HepG2 (cell line): ENCODE results near the gene PSD4. TPM values are rescaled to one million over a fixed set of nuclear protein-coding genes. Genes with fewer than 3 reads are reported as not detected.

Experiments
- ATAC-seq: fragments of 200-7000 bp; cut with Tn5 transposase; 3 replicates; pipeline ENCODE4 v1.9.1; 2020; ENCODE audit warnings: mild to moderate bottlenecking, moderate library complexity
- BruUV-seq: library from RNA; stranded (reverse); fragments of 400-500 nt; replicated peaks from 2 replicates; lab custom pipeline; 2021; lab: Mats Ljungman, UMichigan
- CTCF ChIA-PET: fragments of 300-600 bp; formaldehyde crosslinking; extraction: SDS; loops from one replicate; lab custom pipeline; 2021; ENCODE audit warnings: low total read pairs, inconsistent platforms, low intra/inter-chr PET ratio; lab: Yijun Ruan, JAX
- POLR2A ChIA-PET: fragments of 350-600 bp; sonication (Branson Sonifier 250); formaldehyde crosslinking; loops from one replicate; lab custom pipeline; 2020; ENCODE audit warnings: antibody characterized with exemption, inconsistent platforms; lab: Yijun Ruan, JAX
- DNase-seq: peaks from one replicate; pipeline ENCODE4 v3.0.0-alpha.2; 2015; ENCODE audit warnings: low spot score
- FAIRE-seq: peaks from 3 replicates; lab custom pipeline; 2011; peaks lifted over from hg19 to GRCh38; lab: Jason Lieb, UNC
- H2AFZ ChIP-seq: one replicate; pipeline ENCODE4 v1.6.1; 2011; ENCODE audit warnings: low read length, inconsistent platforms
- H3K27ac ChIP-seq: fragments of 300-600 bp; 3 replicates; pipeline ENCODE4 v1.8.0; 2011; ENCODE audit warnings: mixed run types, mild to moderate bottlenecking, mixed read lengths, low read length, inconsistent platforms; ENCODE audit not compliant: insufficient read depth; ENCODE audit errors: extremely low read length
- H3K27me3 ChIP-seq, 2 experiments: fragments of 200-600 bp in 1 of 2; 2 replicates in 1 of 2; 3 replicates in 1 of 2; pipeline versions ENCODE4 v1.6.0 to v1.8.0; 2011; ENCODE audit warnings: low read length in 2 of 2, mild to moderate bottlenecking in 2 of 2, moderate library complexity in 2 of 2, inconsistent platforms in 1 of 2; ENCODE audit not compliant: insufficient read depth in 2 of 2, control insufficient read depth in 1 of 2
- H3K36me3 ChIP-seq, 2 experiments: fragments of 200-600 bp in 1 of 2; replicated peaks in 1 of 2; 2 replicates in 1 of 2; 3 replicates in 1 of 2; pipeline versions ENCODE4 v1.5.1 to v1.8.0; 2011; ENCODE audit warnings: low read length in 2 of 2, inconsistent platforms in 1 of 2; ENCODE audit not compliant: insufficient read depth in 2 of 2, control insufficient read depth in 1 of 2
- H3K4me1 ChIP-seq: 2 replicates; pipeline ENCODE4 v1.5.1; 2012; ENCODE audit warnings: low read length, inconsistent platforms; ENCODE audit not compliant: insufficient read depth
- H3K4me2 ChIP-seq: 2 replicates; pipeline ENCODE4 v1.6.0; 2011; ENCODE audit warnings: low read depth, low read length, inconsistent platforms
- H3K4me3 ChIP-seq, 3 experiments: fragments of 200-600 bp in 1 of 3; sonication (generic), shearing (Covaris generic) in 1 of 3; replicated peaks in 1 of 3; 2 replicates each; pipeline ENCODE4 v1.5.1; 2011 to 2016; ENCODE audit warnings: low read length in 3 of 3, inconsistent platforms in 2 of 3, low read depth in 2 of 3, mild to moderate bottlenecking in 2 of 3, control low read depth in 1 of 3, mixed read lengths in 1 of 3; ENCODE audit not compliant: insufficient read depth in 1 of 3
- H3K79me2 ChIP-seq: one replicate; pipeline ENCODE4 v1.6.1; 2011; ENCODE audit warnings: low read length, inconsistent platforms; ENCODE audit not compliant: insufficient read depth
- H3K9ac ChIP-seq: 2 replicates; pipeline ENCODE4 v1.6.0; 2011; ENCODE audit warnings: mild to moderate bottlenecking, low read depth, low read length, inconsistent platforms; ENCODE audit not compliant: insufficient read depth
- H3K9me3 ChIP-seq: 2 replicates; pipeline ENCODE4 v1.5.1; 2012; ENCODE audit warnings: mild to moderate bottlenecking, low read length
- H4K20me1 ChIP-seq: 2 replicates; pipeline ENCODE4 v1.6.0; 2011; ENCODE audit warnings: inconsistent platforms, mild to moderate bottlenecking, low read length, moderate library complexity; ENCODE audit not compliant: insufficient read depth
- CHCHD3 ChIP-seq: sonication (generic); formaldehyde crosslinking; IDR thresholded peaks from 2 replicates; pipeline ENCODE4 v1.8.0; 2022; ENCODE audit warnings: mild to moderate bottlenecking, missing genetic modification reagents, moderate library complexity
- CREB1 ChIP-seq, 2 experiments: fragments of 450-650 bp in 1 of 2; IDR thresholded peaks; 2 replicates each; pipeline ENCODE4 v1.6.1; 2016 to 2017; ENCODE audit warnings: control low read depth in 1 of 2, mild to moderate bottlenecking in 1 of 2, missing compliant biosample characterization in 1 of 2, missing genetic modification characterization in 1 of 2
- HMG20B ChIP-seq: conservative IDR thresholded peaks from 2 replicates; pipeline ENCODE4 v1.6.1; 2016; ENCODE audit warnings: missing genetic modification reagents, missing compliant biosample characterization
- MTF1 ChIP-seq: sonication (generic); formaldehyde crosslinking; IDR thresholded peaks from 2 replicates; pipeline ENCODE4 v1.5.0; 2020; ENCODE audit warnings: missing genetic modification reagents
- REXO4 ChIP-seq: sonication (generic); formaldehyde crosslinking; IDR thresholded peaks from 2 replicates; pipeline ENCODE4 v1.8.0; 2022; ENCODE audit warnings: missing genetic modification reagents, mild to moderate bottlenecking, borderline replicate concordance
- TBX2 ChIP-seq: sonication (generic); formaldehyde crosslinking; IDR thresholded peaks from 2 replicates; pipeline ENCODE4 v1.5.0; 2020; ENCODE audit warnings: missing genetic modification reagents, mild to moderate bottlenecking, borderline replicate concordance
- TOPORS ChIP-seq: sonication (generic); formaldehyde crosslinking; IDR thresholded peaks from 2 replicates; pipeline ENCODE4 v1.8.0; 2023; ENCODE audit warnings: mild to moderate bottlenecking, missing genetic modification reagents
- ZC3H13 ChIP-seq: sonication (generic); formaldehyde crosslinking; IDR thresholded peaks from 2 replicates; pipeline ENCODE4 v1.8.1; 2023; ENCODE audit warnings: mild to moderate bottlenecking, missing genetic modification reagents, moderate library complexity
- ZFY ChIP-seq: sonication (generic); formaldehyde crosslinking; IDR thresholded peaks from 2 replicates; pipeline ENCODE4 v1.4.0; 2020; ENCODE audit warnings: missing genetic modification reagents
- WGBS: methylation state at CpG from one replicate; pipeline ENCODE4 v1.1.6; 2017; ENCODE audit warnings: low lambda C conversion rate; 5-methylcytosine and 5-hydroxymethylcytosine counted together
- in situ Hi-C: cut with HindIII; loops from 2 replicates; pipeline ENCODE4 v1.10.0; 2017; ENCODE audit warnings: low pct_unique_long_range_greater_than_20kb; ENCODE audit not compliant: extremely low pct_ligation_motif_present
- intact Hi-C: fragments of 100-400 bp; cut with micrococcal nuclease; formaldehyde crosslinking; loops from one replicate; pipeline ENCODE4 v1.10.0; 2022; ENCODE audit not compliant: unreplicated experiment
- polyA plus RNA-seq, 8 experiments: library from polyadenylated mRNA; depleted of rRNA in 3 of 8; stranded (reverse) in 7 of 8; unstranded in 1 of 8; fragments of >200 nt; fragmentation: Illumina TruSeq in 4 of 8; extraction: Trizol in 4 of 8; gene quantifications; 2 replicates each; pipeline versions ENCODE4 v1.2.1 to v1.2.3, GENCODE V29; 2011 to 2016; ENCODE audit warnings: low read depth in 4 of 8, missing spikeins in 1 of 8, mixed read lengths in 1 of 8; ENCODE audit not compliant: insufficient read depth in 1 of 8
- total RNA-seq, 5 experiments: library from RNA; depleted of rRNA; stranded (reverse); fragments of >200 nt; fragmentation: Illumina TruSeq; extraction: Trizol; gene quantifications; 2 replicates each; pipeline ENCODE4 v1.2.3, GENCODE V29; 2016; ENCODE audit warnings: low read depth in 1 of 5
- TF ChIP-seq, protein P1 (sequence below): sonication (generic); formaldehyde crosslinking; IDR thresholded peaks from 2 replicates; pipeline ENCODE4 v1.5.0; 2020; ENCODE audit warnings: mild to moderate bottlenecking, missing genetic modification reagents, moderate library complexity
- TF ChIP-seq, protein P2 (sequence below): sonication (generic); formaldehyde crosslinking; IDR thresholded peaks from 2 replicates; pipeline ENCODE4 v1.5.1; 2020; ENCODE audit warnings: mild to moderate bottlenecking, missing genetic modification reagents, moderate library complexity

Gene PSD4
- total and polyA plus RNA-seq, 2 of the 13 experiments (the other 11 are each of a cell fraction or from before 2014, with no cell fraction given), result 5.8 to 9.4 TPM

DNA sequence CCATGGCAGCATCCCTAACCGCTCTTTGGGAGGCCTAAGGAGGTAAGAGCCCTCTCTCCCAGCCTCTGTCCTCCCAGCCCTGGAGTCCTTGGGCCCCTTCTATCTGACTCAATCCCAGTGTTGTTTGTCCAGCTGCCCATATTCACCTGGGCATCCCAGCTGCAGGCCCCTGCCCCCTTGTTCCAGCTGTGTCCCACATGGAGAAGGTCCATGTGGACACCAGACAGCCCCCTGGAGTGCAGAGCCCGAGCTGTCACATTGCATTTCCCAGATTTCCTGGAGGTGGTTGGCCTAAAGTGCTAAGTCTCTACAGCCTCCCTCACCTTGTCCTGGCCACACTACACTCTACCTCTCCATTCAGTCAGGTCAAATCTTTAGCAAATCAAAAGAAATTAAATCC lies 42.5 kb downstream of the PSD4 start:
- Histone ChIP-seq H3K4me2 (no peak overlapping the region), H3K4me3 (no peak overlapping the region), H3K36me3 (no peaks in the 10 kb centered on the region), H4K20me1 (no peaks in the 10 kb centered on the region), H3K4me1 (peaks cover 93% of the 10 kb centered on the region), H2AFZ (no peak overlapping the region), H3K79me2 (no peaks in the 10 kb centered on the region), H3K9ac (no peak overlapping the region), H3K27me3 (no peaks in the 10 kb centered on the region; a peak in 1 of 5 replicates), H3K9me3 (no peaks in the 10 kb centered on the region), H3K27ac (no peak overlapping the region)
- WGBS, result 97% methylated on average over 2 of the region's 2 CpGs
- intact Hi-C loops, result loop anchor here (5.0 kb wide), 1 partner anchor 66 kb away; no protein-coding TSS in a partner anchor
- POLR2A ChIA-PET, result interaction anchor here (1.7 to 2.2 kb wide), 4 partner anchors 11 to 36 kb away, joined by 6 to 14 read pairs (median 8); no protein-coding TSS in a partner anchor
- no peak for ATAC-seq
- TF ChIP-seq REXO4 (CRISPR knock-in tag) (no peak), CHCHD3 (CRISPR knock-in tag) (0 out of 2 replicates have a peak, but pooled peaks have one; percentile 45), TOPORS (CRISPR knock-in tag) (no peak)
- TF ChIP-seq, protein P1, sequence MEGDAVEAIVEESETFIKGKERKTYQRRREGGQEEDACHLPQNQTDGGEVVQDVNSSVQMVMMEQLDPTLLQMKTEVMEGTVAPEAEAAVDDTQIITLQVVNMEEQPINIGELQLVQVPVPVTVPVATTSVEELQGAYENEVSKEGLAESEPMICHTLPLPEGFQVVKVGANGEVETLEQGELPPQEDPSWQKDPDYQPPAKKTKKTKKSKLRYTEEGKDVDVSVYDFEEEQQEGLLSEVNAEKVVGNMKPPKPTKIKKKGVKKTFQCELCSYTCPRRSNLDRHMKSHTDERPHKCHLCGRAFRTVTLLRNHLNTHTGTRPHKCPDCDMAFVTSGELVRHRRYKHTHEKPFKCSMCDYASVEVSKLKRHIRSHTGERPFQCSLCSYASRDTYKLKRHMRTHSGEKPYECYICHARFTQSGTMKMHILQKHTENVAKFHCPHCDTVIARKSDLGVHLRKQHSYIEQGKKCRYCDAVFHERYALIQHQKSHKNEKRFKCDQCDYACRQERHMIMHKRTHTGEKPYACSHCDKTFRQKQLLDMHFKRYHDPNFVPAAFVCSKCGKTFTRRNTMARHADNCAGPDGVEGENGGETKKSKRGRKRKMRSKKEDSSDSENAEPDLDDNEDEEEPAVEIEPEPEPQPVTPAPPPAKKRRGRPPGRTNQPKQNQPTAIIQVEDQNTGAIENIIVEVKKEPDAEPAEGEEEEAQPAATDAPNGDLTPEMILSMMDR (CRISPR knock-in tag), result 0 out of 2 replicates have a peak, but pooled peaks have one; percentile 2
- in situ Hi-C loops, result no loop called here
- CTCF ChIA-PET, result no interaction called here
- DNase-seq, result no peak
- no TSS peak for BruUV-seq
- no peak for FAIRE-seq

DNA sequence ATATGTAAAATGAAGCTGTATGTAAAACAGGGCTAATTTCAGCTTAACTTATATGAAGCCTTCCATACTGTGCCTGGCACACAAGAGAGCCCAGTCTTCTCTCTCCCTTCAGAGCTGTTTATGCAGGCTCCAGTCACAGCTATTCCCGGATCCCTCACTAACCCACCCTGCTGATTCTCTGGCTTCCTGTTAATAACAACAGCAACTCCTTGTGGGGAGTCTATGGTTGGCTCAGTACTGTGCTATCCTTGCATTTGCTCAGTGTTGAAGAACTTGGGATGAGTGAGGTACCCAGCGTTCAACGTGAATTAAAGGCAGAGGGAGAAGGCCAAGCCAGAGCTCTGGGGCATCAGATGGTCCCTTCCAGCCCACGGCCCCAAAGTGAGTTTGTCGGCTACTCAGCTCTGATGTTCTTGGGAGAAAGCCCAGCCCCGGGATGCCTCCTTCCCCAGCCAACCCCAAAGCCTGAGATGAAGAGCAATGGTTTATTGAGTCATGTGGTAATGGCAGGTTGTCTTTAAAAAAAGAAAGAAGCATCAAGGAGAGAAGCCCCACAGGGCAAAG lies 43.2 kb downstream of the PSD4 start:
- no peaks in the 10 kb centered on the region; a peak in 1 of 5 replicates for H3K27me3 ChIP-seq
- no peaks in the 10 kb centered on the region for H4K20me1 ChIP-seq
- H3K79me2 ChIP-seq, result no peaks in the 10 kb centered on the region
- no peak overlapping the region for H3K4me3 ChIP-seq
- no TSS peak for BruUV-seq
- no peaks in the 10 kb centered on the region for H3K36me3 ChIP-seq
- DNase-seq (no peak), FAIRE-seq (no peak), ATAC-seq (no peak)
- in situ Hi-C loops (no loop called here), intact Hi-C loops (loop anchor here (5.0 kb wide), 1 partner anchor 65 kb away; no protein-coding TSS in a partner anchor)
- no peaks in the 10 kb centered on the region for H3K9me3 ChIP-seq
- POLR2A ChIA-PET, result interaction anchor here (1.0 to 2.2 kb wide), 12 partner anchors 9 to 90 kb away, joined by 3 to 14 read pairs (median 4); no protein-coding TSS in a partner anchor
- H3K9ac ChIP-seq, result peak overlapping the region; percentile 92
- peak overlapping the region; percentile 97 for H3K27ac ChIP-seq
- 92% methylated on average over 6 of the region's 6 CpGs for WGBS
- CTCF ChIA-PET, result no interaction called here
- peaks cover 93% of the 10 kb centered on the region for H3K4me1 ChIP-seq
- peak overlapping the region; percentile 97 for H3K4me2 ChIP-seq
- H2AFZ ChIP-seq, result no peak overlapping the region
- TF ChIP-seq ZFY, result no peak
- TF ChIP-seq MTF1, result no peak
- TF ChIP-seq CREB1 (IDR thresholded peaks at IDR 0.05), result no peak
- no peak for TF ChIP-seq CREB1 (CRISPR knock-in tag; IDR thresholded peaks at IDR 0.05)
- no peak for TF ChIP-seq ZC3H13 (CRISPR knock-in tag)
- TF ChIP-seq TBX2 (CRISPR knock-in tag), result no peak
- no peak for TF ChIP-seq HMG20B
- TF ChIP-seq, protein P2, sequence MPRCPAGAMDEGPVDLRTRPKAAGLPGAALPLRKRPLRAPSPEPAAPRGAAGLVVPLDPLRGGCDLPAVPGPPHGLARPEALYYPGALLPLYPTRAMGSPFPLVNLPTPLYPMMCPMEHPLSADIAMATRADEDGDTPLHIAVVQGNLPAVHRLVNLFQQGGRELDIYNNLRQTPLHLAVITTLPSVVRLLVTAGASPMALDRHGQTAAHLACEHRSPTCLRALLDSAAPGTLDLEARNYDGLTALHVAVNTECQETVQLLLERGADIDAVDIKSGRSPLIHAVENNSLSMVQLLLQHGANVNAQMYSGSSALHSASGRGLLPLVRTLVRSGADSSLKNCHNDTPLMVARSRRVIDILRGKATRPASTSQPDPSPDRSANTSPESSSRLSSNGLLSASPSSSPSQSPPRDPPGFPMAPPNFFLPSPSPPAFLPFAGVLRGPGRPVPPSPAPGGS, result no peak
